IPS-18c (cell line): Measurements from ENCODE around the gene NTNG2.
"Not testable (repeated sequence)": the region's sequence is repeated elsewhere in the genome, so short reads cannot be mapped to it uniquely, and the experiment has no call there.

Experiments used
- H3K4me3 ChIP-seq: 2 replicates; pipeline ENCODE4 v1.7.0; 2013; ENCODE audit warnings: low read depth, mild to moderate bottlenecking, low read length, moderate library complexity; ENCODE audit not compliant: insufficient read depth
- H3K9me3 ChIP-seq: one replicate; pipeline ENCODE4 v1.6.1; 2013; ENCODE audit warnings: mild to moderate bottlenecking, low read length, moderate library complexity; ENCODE audit not compliant: control insufficient read depth, insufficient read depth

The NTNG2 gene

DNA sequence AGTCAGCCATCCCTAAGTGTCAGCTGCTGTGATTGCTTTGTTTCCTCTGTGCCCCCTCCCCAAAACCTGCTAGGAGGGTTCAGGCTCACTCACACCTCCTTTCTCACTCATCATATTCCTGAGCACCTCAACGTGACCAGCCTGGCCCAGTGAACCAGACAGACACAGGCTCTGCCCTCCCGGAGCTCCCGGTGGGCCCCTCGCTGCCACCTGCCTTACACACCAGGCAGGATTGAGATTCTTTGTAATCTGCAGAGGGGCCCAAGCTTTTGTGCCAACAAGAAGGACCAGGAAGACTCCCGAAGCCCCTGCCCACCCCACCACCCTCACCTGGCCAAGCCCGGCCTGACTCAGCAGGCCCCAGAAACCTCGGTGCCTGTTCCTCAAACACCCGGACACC is 87.8 kb downstream of the NTNG2 start:
- Histone ChIP-seq H3K4me3 (no peak overlapping the region), H3K9me3 (peaks cover 7% of the 10 kb centered on the region)

DNA sequence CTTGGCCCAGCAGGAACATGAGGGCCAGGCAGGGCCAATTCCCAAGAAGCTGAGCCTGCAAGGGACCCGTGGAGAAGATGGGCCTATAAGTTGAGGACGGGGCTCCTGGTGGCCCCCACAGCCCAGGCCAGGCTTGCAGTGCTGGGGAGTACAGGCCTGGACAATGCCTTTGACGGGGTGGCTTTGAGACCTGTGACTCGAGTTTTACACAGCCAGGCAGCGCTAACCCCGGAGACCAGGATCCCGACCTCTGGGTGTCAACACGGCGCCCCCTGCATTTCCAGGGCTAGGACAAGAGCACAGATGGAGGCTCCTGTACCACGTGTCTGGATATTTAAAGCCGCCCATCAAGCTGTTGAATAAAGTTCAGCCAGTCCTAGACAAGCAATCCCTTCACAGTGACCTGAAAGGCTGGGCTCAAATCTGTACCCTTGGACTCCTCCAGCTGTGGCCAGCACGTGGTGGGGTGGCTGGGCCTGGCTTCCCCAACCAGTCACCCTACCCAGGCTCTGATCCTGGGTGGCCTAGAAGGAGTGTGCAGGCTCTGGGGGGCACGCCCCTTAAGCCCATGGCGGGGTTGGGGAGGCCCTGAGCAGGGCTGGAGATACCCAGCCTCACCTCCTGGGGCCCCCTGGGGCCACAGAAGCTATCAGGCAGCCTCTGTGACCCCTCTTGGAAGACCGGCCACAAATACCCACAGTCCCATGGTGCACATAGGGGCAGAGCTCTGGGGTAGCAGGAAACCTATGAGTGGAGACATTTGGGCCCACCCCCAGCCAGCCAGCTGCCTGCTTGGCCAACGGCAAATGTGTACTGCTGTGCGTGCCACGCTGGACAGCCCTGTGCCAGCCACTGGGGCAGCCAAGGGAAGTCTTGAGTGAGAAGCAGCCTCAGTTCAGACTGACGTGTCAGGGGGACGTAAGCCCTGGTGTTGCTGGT is 88.7 kb downstream of the NTNG2 start:
- H3K9me3 ChIP-seq = peaks cover 7% of the 10 kb centered on the region
- H3K4me3 ChIP-seq = no peak overlapping the region

DNA sequence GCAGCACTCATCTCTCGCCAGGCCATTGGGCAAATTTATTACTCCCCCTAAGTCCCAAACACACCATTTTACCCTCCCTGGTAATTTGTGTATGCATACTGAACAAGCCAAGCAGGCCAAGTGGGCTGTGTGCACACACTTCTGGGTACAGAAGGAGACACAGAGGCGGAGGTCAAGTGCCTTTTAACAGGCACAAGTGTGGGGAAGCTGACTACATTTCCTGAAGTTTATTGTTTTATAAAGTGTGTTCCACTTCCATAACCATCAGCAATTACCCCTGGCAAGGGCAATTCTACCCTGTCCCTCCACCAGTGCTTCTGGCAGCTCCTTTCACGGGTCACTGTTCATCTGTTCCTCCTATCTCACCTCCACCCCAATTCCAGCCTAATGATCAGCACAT is 99.0 kb downstream of the NTNG2 start:
- Histone ChIP-seq H3K4me3 (no peak overlapping the region), H3K9me3 (no peaks in the 10 kb centered on the region)

DNA sequence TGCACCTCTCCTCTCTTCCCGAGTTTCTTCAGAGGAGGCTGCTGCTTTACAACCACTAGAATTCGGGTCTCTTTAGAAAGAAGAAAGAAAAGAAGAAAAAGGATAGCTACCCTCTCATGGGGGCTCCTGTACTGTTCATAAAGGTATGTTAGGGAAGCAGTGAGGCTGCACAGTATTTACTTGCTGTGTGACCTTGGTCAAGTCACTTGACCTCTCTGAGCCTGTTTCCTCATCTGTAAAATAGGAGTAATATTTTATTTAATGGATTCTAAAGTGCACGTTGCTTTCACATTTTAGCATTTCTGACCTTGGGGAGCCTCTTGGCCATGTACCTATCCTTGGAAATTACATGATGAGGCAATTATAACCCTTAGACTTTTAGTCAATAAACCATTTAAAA is 104.2 kb downstream of the NTNG2 start:
- Histone ChIP-seq H3K9me3 (no peaks in the 10 kb centered on the region), H3K4me3 (no peak overlapping the region)

DNA sequence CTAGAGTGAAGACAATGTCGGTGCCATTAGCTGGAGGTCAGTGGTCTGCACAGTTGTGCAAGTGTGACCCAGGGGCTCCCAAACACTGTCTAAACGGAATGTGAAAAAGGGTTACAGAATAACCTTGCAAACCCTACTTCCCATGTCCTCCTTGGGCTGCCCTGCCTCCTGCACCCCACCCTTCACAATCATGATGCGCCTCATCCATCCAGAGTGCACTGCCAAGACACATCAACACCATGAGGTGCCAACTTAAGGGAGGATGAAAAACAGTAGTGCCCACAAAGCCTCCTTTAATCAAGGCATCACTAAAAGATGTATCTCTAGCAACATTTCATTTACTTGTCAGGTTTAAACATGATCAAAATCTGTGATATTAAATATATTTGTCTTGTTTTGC is 105.8 kb downstream of the NTNG2 start:
- no peak overlapping the region for H3K4me3 ChIP-seq
- no peaks in the 10 kb centered on the region for H3K9me3 ChIP-seq

DNA sequence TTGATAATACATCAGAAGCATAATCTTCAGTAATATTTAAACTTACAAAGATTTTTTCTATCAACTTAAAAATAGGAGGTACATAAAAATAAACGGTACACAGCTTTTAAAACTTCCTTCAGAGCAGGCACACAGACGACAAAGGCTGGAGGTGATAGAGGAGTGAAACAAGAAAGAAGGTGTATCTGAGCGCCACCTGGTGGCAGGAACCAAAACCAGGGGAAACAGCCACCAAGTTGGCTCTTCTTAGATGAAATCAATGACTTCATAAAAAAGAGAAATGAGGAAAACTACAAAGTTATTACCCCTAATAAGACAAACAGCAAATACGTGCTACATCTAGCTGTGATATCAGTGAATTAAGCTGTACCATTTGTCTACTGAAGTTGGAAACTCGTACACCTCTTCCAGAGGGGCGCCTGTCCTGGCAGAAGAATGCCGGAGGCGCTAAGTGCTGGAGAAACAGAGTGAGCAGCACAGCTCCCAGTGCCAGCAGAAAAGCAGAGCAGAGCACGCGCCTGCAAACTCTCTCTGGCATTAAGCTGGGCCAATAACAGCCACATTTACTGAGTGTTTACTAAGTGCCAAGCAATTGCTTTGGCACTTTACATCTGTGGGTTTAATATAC is 107.0 kb downstream of the NTNG2 start:
- H3K9me3 ChIP-seq = no peaks in the 10 kb centered on the region

DNA sequence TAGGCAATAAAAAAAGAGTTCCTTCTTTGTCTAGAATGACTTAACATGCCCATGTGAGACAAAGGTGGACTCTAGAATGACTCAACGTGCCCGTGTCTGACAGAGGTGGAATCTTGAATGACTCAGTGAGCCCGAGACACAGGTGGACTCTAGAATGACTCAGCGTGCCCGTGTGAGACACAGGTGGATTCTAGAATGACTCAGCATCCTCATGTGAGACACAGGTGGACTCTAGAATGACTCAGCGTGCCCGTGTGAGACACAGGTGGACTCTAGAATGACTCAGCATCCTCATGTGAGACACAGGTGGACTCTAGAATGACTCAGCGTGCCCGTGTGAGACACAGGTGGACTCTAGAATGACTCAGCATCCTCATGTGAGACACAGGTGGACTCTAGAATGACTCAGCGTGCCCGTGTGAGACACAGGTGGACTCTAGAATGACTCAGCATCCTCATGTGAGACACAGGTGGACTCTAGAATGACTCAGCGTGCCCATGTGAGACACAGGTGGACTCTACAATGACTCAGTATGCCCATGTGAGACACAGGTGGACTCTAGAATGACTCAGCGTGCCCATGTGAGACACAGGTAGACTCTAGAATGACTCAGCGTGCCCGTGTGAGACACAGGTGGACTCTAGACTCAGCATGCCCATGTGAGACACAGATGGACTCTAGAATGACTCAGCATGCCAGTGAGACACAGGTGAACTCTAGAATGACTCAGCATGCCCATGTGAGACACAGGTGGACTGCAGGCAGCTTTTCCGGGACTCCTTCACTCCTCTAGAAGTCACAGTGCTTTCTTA is 108.1 kb downstream of the NTNG2 start:
- H3K4me3 ChIP-seq = not testable (repeated sequence)

More for the DNA sequence above, 107.0 kb downstream of the NTNG2 start:
- no peak overlapping the region for H3K4me3 ChIP-seq

DNA sequence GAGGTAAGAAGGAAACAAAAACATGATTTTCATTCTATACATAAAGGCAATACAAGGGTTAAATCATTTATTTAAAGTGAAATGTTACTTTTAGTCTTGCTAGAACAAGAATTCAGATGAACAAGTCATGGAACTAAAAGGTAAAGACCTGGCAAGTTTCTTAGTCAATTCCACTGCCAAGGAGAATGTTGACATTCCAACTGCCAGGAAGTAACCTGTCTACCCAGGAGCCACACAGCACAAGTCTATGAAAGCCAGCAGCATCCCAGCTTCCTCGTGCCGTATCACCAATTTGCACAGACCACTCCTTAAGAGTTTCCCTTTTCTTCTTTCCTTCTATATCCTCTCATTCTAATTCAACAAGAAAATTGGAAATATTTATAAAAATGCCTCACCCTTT is 113.0 kb downstream of the NTNG2 start:
- Histone ChIP-seq H3K4me3 (no peak overlapping the region), H3K9me3 (no peaks in the 10 kb centered on the region)

More for the DNA sequence above, 108.1 kb downstream of the NTNG2 start:
- not testable (repeated sequence) for H3K9me3 ChIP-seq

DNA sequence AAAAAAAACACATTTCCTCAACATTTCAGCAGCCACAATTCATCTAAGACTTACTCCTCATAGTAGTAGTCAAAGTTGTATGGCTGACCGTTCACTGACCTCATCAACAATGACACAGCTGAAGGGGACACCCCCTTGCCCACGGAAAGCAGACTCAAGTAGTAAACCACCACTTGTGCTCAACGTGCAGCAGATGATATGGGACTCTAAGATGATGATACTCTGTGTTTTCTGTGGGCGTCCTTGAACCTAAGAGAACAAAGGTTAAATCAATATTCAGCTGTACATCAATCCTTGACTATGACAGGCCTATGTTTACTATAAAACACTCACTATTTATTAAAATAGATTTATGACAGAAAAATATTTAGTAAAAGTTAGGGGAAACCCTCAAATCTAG is 121.3 kb downstream of the NTNG2 start:
- Histone ChIP-seq H3K9me3 (no peaks in the 10 kb centered on the region), H3K4me3 (no peak overlapping the region)

DNA sequence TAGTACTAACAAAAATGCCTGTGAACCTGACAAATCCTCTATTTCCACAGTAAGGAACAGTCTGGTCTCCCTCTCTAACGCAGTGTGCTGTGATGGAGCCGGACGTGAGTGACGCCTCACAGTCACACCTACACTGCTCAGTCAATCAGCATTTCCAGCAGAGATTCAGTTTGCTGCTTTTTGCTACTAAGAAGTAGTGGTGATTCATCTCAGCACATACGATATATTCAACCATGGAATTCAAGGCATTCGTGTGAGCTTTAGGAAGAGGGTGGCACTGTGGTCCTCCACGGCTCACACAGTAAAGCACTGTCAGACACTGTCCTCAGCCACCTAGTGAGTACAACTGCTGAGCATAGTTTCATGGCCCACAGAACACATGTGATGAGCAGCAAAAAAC is 122.0 kb downstream of the NTNG2 start:
- H3K9me3 ChIP-seq = no peaks in the 10 kb centered on the region
- H3K4me3 ChIP-seq = no peak overlapping the region

DNA sequence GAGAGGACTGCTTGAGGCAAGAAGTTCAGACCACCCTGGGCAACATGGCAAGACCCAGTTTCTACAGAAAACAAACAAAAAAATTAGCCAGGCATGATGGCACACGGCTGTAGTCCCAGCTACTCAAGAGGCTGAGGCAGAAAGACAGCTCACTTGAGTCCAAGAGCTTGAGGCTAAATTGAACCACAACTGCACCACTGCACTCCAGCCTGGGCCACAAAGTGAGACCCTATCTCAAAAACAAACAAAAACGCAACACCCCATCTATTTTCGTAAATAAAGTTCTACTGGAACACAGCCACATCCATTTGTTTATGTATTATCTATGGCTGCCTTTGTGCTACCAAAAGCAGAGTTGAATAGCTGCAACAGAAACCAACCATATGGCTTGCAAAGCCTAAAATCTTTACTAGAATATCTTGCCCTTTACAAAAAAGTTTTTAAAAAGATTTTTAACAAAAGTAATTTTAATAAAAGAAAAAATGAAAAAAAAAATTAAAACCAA is 125.5 kb downstream of the NTNG2 start:
- Histone ChIP-seq H3K4me3 (no peak overlapping the region), H3K9me3 (no peaks in the 10 kb centered on the region)

DNA sequence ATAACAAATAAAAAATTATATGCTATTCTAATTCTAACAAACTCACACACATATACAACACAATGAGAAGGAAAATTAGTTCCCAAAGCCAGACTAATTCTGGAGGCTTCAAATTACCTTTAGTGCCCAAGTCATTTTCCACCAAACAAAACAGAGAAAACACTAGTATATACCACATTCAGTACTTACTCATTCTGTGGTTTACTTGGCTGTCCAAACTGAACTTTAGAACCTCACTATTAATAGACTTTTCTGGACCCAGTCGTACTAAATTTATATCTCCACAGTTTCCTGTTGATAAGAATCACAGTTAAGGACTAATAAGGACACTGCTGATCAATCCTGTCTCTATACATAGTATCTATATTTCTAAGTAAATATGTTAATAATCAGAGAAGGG is 126.5 kb downstream of the NTNG2 start:
- no peak overlapping the region for H3K4me3 ChIP-seq
- H3K9me3 ChIP-seq = no peaks in the 10 kb centered on the region

DNA sequence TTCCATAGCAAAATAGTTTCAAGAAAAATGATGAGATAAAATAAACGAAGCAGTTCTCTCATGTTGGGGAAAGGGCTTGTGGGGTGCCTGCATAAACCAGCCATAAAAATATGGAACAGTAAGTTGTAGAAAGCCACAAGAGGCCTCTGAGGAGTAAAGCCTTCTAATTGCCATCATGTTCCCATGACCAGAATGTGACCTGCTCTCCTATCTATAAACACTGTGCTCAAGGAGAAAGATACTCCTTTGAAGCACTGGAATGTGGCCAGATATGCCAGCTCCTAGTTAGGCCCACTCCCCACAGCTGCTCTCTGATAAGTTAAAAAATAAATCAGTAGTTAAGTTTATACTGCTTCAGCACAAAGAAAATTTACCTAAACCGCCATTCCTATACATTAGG is 127.1 kb downstream of the NTNG2 start:
- no peaks in the 10 kb centered on the region for H3K9me3 ChIP-seq
- H3K4me3 ChIP-seq = no peak overlapping the region

DNA sequence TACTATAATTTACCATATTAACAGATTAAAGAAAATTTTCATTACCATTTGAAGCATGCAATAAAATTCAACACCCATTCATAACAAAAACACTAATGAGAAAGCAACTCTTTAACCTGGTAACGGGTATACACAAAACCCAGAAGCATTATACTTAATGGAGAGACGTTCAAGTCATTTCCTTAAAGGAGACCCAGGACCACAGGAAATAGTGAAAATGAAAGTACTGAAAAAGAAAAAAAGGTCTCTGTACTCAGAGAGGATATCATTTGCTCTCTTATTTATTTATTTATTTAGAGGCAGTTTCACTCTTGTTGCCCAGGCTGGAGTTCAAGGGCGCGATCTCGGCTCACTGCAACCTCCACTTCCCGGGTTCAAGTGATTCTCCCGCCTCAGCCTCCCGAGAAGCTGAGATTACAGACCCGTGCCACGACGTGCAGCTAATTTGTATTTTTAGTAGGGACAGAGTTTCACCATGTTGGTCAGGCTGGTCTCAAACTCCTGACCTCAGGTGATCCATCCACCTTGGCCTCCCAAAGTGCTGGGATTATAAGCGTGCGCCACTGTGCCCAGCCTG is 131.4 kb downstream of the NTNG2 start:
- Histone ChIP-seq H3K4me3 (no peak overlapping the region), H3K9me3 (no peaks in the 10 kb centered on the region)
